ENCODE data around the gene GLTPD2.

The GLTPD2 gene
- 0 to 0.22 (median 0.02) reads per million in 17 experiments for total RNA-seq

DNA sequence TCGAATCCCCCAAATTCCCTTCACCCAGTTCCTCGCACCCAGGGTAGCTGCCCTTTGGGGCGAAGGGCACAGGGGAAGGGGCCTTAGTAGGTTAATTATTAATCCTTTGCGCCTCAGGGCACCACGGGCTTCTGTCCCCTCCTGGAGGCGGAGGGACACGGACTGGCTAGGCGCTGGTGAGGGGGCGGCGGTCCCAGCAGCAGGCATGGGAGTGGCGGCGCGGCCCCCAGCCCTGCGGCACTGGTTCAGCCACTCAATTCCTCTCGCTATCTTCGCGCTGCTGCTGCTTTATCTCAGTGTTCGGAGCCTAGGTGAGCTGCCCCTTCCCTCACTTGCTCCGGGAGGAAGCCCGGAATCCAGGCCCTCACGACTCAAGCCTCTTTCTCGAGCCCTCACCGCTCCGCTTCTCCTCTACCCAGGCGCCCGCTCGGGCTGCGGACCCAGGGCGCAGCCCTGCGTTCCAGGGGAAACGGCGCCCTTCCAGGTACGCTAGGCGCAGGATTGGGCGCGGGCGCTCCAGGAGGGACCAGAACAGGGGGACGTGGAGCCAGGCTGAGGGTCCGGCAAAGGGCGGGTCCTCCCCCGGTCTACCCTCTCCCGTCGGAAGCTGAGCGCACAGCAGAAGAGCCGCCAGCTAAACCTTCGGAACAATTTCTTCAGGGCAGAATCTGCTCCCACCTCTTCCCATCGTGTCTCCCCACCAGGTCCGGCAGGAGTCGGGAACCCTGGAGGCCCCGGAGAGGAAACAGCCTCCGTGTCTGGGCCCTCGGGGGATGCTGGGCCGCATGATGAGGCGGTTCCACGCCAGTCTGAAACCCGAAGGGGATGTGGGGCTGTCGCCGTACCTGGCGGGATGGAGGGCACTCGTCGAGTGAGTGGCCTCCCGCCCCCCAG is at the start of gene GLTPD2:
TSS of gene GLTPD2 (plus strand) at position 158 of the 894 bp plus-strand sequence. CDS start at position 206, 48 bp downstream.
- DNase-seq = no peak

DNA sequence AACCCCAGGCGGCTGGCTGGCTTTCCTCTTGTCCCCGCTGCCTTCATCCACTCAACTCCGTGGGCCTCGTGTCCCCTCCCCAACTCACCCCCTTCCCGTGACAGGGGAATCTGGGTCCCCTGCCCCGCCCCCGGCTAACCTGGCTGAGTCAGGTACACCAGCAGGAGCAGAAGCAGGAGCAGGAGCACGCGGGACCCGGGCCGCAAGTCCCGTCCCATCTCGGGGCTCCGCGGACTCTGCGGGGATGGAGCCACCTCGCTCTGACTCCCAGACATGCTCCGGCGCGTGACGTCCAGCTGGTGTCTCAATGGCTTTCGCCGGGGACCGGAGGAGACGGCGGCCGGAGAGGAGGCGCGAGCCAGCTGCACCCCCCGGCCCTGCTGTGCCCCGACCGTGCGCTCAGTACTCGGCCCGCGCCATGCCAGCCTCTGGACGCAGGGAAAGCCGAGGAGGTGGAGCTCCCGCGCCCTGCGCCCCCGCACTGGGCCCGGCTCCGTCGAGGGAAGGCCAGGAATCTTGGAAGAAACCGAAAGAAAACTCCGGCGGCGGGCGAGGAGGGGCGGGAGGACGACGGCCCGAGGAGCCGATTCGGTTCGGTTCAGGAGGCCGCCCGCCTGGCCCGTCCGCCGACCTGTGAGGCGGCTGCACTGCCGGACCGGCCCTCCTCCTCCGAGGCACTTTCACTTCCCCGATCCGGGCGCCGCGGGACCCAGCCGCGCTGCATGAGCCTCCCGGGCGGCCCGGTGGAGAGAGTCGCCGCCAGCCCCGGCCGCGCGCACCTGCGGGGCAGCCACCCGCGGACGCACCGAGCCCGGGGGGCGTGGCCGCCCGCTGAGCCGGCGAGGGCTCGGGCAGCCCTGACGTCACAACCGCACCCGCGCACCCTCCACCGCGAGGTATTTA is 49.4 kb upstream of the GLTPD2 start, which contains the start of the genes CXCL16 and ZMYND15:
TSS of gene CXCL16 (minus strand) at position 807 of the 903 bp plus-strand sequence. CDS start at position 218, 589 bp downstream.
TSS of gene ZMYND15 (plus strand) at position 712 of the 903 bp plus-strand sequence. CDS start 716 bp downstream, outside the sequence.
- DNase-seq = peak; percentile 69 to 91 (median 82)

DNA sequence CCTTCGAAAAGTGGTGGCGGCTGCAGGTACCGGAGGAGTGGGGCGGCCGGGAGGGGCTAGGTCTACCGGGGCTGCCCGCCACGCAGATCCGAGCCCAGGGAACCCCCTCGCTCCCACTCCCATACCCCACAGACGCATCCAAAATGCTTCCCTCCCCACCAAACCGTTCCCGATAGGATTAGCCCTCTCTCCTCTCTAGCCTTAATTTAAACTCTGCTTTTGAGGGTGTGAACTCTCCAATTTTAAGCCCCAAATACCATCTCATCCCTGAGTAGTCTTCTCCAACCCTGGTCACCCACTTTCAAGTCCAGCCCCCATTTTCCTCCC is 48.8 kb upstream of the GLTPD2 start:
- no peak for DNase-seq

DNA sequence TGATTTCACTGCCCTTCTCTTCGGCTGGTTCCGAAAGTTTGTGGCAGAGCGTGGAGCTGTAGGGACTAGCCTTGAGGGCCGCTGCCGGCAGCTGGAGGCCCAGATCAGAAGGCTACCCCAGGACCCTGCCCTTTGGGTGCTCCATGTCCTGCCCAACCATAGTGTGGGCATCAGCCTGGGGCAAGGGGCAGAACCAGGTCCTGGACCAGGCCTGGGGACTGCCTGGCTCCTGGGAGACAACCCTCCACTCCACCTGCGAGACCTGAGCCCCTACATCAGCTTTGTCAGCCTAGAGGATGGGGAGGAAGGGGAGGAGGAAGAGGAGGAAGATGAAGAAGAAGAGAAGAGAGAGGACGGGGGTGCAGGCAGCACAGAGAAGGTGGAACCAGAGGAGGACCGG is 48.2 kb upstream of the GLTPD2 start:
- DNase-seq = no peak

DNA sequence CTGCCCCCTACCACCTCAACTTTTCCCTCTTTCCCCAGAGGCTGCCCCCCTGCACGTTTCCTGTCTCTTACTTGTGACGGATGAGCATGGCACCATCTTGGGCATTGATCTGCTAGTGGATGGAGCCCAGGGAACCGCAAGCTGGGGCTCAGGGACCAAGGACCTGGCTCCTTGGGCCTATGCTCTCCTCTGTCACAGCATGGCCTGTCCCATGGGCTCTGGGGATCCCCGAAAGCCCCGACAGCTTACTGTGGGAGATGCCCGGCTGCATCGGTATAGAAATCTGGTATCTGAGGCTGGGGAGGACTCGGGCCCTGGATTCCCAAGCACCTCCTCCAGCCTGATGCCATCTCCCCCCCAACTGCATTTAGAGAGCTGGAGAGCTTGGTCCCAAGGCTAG is 47.2 kb upstream of the GLTPD2 start:
- DNase-seq = no peak

DNA sequence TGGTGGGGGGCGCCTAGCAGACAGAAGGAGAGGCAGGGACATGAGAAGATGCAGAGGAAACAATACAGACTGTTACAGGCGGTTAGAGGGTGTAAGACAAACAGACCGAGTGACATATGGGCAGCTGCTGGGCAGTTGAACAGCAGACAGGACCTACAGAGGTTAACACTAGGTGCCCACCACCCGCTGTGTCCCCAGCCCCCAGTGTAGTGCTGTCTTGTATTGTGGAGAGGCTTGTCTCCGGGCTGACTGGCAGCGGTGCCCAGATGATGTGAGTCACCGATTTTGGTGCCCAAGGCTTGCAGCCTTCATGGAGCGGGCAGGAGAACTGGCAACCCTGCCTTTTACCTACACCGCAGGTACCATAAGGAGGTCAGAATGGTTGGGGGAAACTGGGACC is 46.6 kb upstream of the GLTPD2 start:
- no peak for DNase-seq

DNA sequence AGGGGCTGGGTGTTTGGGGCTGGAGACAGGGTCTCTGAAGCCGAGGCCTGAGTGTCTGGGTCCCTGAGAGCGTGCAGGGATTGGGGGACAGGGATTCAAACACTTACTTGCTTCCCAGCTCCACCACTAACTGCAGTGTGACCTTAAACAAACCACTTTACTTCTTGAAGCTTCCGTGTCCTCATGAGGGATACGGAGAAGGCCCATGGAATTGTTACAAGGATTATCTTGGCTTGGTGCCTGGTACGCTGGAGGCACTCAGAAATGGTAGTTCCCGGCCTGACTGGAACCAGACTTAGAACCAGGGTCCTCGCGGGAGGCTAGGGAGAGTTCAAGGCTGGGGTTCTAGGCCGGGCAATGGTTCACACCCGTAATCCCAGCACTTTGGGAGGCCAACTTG is 46.1 kb upstream of the GLTPD2 start:
- no peak for DNase-seq

DNA sequence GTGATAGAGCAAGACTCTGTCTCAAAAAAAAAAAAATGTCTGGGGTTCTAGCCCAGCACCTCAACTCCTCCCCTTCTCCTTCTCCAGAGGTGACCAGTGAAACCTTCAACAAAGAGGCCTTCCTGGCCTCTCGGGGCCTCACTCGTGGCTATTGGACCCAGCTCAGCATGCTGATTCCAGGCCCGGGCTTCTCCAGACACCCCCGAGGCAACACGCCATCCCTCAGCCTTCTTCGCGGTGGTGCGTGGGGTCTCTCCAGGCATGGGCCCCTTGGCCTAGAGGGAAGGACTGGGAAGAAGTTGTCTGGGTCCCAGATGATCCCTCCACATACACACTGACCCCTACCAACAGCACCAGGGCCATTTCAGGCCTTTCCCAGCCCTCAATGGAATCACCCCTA is 45.5 kb upstream of the GLTPD2 start:
- no peak for DNase-seq

DNA sequence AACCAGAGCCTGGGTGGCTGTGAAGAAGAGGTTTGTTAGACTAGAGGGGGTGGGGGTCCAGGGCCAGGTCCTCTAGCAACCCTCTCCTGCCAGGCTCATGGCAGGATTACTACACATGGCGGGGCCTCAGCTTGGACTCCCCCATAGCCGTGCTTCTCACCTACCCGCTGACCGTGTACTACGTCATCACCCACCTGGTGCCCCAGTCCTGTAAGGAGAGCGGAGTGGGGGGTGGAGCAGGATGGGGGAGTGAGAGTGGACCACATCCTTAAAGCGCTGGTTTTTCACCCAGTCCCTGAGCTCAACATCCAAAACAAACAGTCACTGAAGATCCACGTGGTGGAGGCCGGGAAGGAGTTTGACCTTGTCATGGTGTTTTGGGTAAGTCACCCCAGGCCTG is 44.9 kb upstream of the GLTPD2 start:
- DNase-seq = no peak

DNA sequence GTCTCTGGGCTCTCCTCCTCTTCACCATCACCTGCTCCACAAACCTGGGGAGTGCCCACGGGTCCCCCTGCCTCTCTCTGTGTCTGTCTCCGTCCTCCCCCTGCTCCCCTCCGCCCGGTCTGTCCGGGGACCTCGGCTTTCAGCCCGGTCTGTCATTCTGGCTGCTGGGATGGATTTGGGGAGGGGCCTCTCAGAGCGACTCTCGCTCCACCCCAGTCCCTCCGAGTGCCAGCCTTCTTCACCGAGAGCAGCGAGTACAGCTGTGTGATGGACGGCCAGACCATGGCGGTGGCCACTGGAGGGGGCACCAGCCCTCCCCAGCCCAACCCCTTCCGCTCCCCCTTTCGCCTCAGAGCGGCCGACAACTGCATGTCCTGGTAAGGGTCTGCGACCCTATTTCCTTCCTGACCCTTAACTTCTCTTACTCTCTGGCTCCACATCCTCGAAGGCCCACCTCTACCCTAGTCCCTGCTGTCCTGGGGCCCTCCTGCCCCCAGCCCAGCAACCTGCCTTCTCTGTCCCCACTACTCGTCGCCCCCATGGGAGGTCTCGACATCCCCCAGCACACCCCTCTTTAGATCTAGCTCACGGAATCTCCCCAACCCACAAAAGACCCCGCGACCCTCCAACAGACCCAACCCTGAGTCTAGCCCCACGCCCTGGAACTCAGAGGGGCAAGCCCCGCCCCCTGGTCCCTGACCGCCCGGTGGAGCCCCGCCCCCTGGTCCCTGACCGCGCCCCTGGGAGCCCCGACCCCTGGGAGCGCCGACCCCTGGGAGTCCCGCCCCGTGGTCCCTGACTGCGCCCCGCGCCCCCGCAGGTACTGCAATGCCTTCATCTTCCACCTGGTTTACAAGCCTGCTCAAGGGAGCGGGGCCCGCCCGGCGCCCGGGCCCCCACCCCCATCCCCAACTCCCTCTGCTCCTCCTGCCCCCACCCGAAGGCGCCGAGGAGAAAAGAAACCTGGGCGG is 43.5 kb upstream of the GLTPD2 start:
- DNase-seq = no peak

DNA sequence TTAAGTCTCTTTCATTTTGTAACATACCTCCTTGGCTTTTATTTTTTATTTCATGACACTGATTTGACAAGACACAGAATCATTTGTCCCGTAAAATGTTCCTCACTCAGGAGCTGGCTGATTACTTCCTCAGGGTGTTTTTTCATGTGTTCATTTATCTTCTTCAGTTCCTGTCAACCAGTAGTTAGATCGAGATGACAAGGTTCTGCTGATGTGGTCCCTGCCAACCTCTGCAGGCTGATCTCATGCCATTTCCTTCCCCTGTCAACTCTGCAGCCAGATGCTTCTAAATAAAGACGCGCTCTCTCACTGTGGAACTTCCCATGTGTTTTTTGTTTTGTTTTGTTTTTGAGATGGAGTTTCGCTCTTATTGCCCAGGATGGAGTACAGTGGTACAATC is 40.9 kb upstream of the GLTPD2 start:
- peak; percentile 81 to 94 (median 90) for DNase-seq

DNA sequence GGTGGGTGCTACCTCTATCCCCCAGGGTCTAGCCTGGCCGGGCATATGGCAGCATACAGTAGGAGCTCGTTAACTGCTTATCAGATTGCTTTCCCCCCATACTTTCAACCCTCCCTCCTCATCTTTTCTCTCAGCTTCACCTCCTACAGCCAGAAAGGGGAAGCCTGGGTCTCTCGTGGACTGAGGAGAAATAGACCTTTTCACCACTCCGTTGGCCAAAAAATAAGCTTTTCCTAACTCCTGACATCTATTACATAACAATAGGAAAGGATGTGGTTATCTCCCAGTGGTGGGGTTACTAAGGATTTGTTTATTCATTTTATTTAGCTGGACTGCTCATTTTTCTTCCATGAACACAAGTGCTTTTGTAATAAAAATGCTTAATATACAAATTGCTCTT is 40.1 kb upstream of the GLTPD2 start:
- DNase-seq = peak; percentile 46 to 72 (median 64)

DNA sequence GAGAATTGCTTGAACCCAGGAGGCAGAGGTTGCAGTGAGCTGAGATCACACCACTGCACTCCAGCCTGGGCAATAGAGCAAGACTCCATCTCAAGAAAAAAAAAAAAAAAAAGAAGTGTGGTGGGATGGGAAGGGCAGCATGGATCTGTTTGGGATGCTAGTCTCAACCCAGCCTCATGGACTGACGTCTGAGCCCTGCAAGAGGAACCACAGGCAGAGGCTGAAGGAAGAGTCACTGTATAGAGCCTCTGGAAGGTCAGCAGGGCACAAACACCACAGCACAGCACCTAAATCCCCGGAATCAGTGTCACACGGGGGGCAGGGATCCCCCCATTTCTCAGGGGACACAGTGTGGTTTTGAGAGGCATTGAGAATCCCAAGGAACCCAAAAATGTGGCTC is 38.2 kb upstream of the GLTPD2 start:
- DNase-seq = peak; percentile 22 to 63 (median 58)

DNA sequence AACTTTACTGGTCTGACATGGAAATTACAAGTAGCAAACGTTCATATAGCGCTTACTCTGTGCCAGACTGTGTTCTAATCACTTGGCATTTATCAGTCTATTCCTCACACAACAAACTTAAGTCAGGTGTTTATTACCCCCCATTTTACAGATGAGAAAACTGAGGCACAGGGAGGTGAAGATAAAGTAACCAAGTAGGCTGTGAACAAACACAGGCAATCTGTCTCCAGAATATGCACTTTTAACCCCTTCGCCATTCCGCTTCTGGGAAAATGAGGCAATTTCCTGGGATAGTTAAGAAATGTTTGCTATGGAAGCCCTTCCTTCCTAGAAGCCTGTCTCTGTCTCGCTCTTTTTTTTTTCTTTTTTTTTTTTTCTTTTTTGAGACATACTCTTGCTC is 36.8 kb upstream of the GLTPD2 start:
- peak; percentile 22 to 51 (median 37) for DNase-seq

DNA sequence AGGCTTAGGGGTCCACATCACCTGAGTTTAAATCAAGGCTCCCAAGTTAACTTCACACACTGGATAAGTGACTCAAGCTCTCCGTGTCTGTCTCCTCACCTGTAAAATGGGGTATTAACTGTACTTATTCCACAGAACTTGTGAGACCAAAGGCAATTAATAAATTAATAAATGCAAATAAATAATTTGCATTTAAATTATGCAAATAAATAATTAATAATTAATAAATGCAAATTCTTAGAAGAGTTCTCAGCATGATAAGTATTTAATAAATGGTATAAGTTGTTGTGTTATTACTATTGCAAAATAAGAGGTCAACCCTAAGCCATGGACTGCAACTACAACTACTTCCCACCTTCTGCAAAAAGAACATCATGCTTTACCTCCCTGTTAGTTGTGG is 35.4 kb upstream of the GLTPD2 start:
- no peak for DNase-seq

DNA sequence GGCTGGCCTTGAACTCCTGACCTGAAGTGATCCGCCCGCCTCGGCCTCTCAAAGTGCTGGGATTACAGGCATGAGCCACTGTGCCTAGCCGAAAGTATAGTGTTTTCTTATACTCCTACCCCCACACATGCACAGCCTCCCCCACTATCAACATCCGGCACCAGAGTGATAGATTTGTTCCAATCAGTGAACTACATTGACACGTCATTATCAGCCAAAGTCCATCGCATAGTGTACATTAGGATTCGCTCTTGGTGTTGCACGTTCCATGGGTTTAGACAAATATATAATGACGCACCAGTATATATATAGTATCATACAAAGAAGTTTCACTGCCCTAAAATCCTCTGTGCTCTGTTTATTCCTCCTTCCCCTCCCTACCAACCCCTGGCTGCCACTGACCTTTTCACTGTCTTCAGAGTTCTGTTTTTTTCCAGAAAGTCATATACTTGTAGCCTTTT is 29.0 kb upstream of the GLTPD2 start:
- DNase-seq = peak; percentile 71 to 90 (median 82)

DNA sequence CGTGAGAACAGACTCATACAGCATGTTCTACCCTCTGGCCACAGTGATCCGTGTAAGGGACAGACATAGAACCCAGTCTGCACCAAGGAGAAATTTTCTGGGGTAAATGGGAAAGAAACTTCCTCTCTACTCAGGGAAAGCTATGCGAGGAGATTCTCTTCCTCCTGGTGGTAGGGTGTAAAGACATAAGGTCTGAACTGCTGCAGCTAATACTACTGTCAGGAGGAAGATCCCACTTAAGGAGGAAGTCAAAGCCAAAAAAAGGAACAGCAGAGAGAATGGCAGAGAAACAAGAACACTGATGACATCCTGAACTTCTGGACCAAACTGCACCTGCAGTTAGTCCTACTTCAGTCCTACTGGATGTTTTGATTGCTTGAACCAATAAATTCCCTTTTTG is 24.2 kb upstream of the GLTPD2 start:
- DNase-seq = peak; percentile 74 to 92 (median 86)

DNA sequence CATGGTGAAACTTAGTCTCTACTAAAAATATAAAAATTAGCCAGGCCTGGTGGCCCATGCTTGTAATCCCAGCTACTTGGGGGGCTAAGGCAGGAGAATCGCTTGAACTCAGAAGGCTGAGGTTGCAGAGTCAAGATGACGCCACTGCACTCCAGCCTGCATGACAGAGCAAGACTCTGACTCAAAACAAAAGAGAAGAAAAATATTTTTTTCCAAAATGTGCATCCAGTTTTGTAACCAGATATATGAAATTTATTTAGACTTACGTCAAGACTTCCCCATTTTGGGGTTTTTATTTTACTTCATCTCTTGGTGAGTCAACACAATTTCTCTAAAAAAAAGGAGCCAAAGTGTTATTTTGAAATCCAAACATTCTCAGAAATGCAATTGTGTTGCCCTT is 22.6 kb upstream of the GLTPD2 start:
- peak; percentile 83 to 98 (median 92) for DNase-seq

DNA sequence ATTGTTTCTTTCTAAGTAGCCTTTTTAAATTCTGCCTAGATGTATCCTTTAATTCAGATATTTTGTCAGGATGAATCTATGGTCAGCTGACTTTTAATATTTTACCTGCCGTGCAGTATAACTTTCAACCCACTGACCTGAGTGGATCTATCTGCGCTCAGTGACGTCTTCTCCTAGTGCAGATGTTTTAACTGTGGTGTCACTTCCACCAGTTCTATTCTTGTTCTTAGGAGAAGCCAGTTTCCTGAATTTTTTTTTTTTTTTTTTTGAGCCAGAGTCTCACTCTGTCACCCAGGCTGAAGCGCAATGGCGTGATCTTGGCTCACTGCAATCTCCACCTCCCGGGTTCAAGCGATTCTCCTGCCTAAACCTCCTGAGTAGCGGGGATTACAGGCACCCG is 22.0 kb upstream of the GLTPD2 start:
- peak; percentile 66 to 89 (median 78) for DNase-seq

DNA sequence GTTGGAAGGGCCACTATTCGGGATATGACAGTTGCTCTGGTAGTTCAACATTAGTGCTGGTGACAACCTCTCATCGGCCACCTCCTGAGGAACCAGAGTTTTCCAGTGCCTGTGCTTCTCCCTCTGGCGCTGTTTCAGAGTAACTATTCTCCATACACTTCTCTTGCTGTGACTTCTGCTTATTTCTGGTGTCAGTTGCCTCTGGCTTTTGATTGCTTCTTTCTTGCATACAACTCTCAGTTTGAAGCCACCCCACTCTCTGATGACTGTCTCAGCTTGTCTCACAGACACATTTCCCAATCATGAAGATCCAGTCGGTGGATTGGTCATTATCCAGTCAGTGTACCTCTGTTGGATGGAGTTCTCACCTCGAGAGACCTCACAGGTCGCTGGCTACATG is 20.5 kb upstream of the GLTPD2 start:
- peak; percentile 75 to 92 (median 84) for DNase-seq

DNA sequence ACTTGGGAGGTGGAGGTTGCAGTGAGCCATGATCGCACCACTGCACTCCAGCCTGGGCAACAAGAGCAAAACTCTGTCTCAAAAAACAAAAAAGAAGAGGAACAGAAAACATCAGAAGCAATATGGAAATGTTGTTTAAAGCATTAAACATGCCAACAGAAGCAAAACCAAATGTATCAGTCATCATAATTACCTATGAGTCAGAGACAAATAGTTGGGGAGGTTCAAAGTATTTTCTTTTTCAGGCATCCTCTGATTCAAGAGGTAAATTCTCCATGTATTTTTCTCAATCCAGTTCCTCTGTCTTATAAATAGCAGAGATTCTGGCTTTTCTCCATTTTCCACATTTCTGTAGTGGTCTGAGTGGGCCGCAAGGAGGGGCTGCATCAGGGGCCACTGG is 19.1 kb upstream of the GLTPD2 start:
- peak in 2 of 4 experiments; percentile 27 to 54 for DNase-seq

Data from suppressor macrophage (primary cell).